Ishikawa (cell line): ENCODE data around the gene KCNG2.

Experiments used
- CEBPB ChIP-seq: IDR thresholded peaks from 2 replicates; pipeline ENCODE4 v1.6.1; 2012
- CREB1 ChIP-seq: IDR thresholded peaks from 2 replicates; pipeline ENCODE4 v1.6.1; 2012; ENCODE audit warnings: low read depth
- EP300 ChIP-seq: IDR thresholded peaks from 2 replicates; pipeline ENCODE4 v1.6.1; 2012; ENCODE audit warnings: borderline replicate concordance
- RAD21 ChIP-seq: IDR thresholded peaks from 2 replicates; pipeline ENCODE4 v1.6.1; 2012; ENCODE audit warnings: low read depth
- TEAD4 ChIP-seq: IDR thresholded peaks from 2 replicates; pipeline ENCODE4 v1.6.1; 2012
- TF ChIP-seq, protein P1 (sequence below): IDR thresholded peaks from 2 replicates; pipeline ENCODE4 v1.6.1; 2012

- TF ChIP-seq CEBPB (no peak), TEAD4 (no peak), EP300 (no peak), RAD21 (no peak), CREB1 (no peak)
- TF ChIP-seq, protein P1, sequence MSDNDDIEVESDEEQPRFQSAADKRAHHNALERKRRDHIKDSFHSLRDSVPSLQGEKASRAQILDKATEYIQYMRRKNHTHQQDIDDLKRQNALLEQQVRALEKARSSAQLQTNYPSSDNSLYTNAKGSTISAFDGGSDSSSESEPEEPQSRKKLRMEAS = no peak
These were observed 42.8 kb upstream of the KCNG2 start for GRCh38 chr18:79754831-79755351.
